ENCODE data around the gene C1QTNF6. TPM values are rescaled to one million over a fixed set of nuclear protein-coding genes. Genes with fewer than 3 reads are reported as not detected.

Gene C1QTNF6
- total and polyA plus RNA-seq, 2 of the 4 experiments (the other 2 are of a cell fraction), result 1.1 to 10.9 TPM

DNA sequence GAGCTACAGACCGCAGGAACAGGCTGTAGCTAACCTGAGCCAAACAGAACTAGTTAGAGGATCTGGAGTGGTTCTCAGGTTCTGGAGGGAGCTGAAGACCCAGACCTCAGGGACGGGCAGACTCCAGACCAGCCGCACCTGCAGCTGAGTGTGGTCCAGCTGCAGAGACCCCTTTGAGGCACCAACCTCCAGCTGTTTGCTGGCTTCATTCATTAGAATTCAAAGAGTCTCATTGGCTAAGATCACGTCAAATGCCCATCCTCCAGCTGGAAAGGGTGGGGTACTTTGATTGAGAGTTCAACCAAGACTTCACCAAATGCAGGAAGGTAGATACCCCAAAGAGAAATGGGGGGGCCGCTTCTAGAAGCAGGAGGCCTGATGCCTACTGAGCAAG is 25.0 kb downstream of the C1QTNF6 start (continued):
- TF ChIP-seq USF2 (IDR thresholded peaks at IDR 0.05; ENCODE audit: low read depth, low read length), result no peak

GRCh38 chr22:37162221-37163095 is 25.6 kb downstream of the C1QTNF6 start:
- POLR2A ChIA-PET (ENCODE audit: unreplicated experiment), result no interaction called here
- Histone ChIP-seq H2BK20ac (ENCODE audit: low read depth, low read length) (no peak overlapping the region), H2AK5ac (ENCODE audit: low read depth, low read length) (no peak overlapping the region), H2AFZ (replicated peaks; ENCODE audit: low read length, poor library complexity) (peak overlapping the region; percentile 32), H3K9me3 (ENCODE audit: control insufficient read depth, insufficient read depth, low read length) (peaks cover 6% of the 10 kb centered on the region; the same call in 1 of the 2 replicates), H3K4me3 (ENCODE audit: insufficient read depth, low read depth, low read length) (no peak overlapping the region), H3K9me1 (ENCODE audit: insufficient read depth, low read length) (peaks cover 2% of the 10 kb centered on the region; the same call in 1 of the 2 replicates), H2BK5ac (ENCODE audit: low read depth, low read length, poor library complexity, severe bottlenecking) (no peak overlapping the region), H3K36me3 (ENCODE audit: control insufficient read depth, insufficient read depth, low read length) (no peaks in the 10 kb centered on the region), H3K27me3 (ENCODE audit: control insufficient read depth, insufficient read depth, low read length) (peaks cover 27% of the 10 kb centered on the region), H3K9ac (ENCODE audit: low read depth, low read length) (no peak overlapping the region), H4K91ac (ENCODE audit: insufficient read depth, low read depth, low read length) (no peak overlapping the region), H3K23ac (ENCODE audit: low read depth, low read length) (no peak overlapping the region), H2AK9ac (replicated peaks; ENCODE audit: low read depth, low read length, poor library complexity) (no peak overlapping the region), H2BK15ac (ENCODE audit: low read depth, low read length) (no peak overlapping the region), H4K5ac (ENCODE audit: low read depth, low read length) (no peak overlapping the region), H3K56ac (ENCODE audit: extremely low read depth, insufficient read depth, low read length) (no peak overlapping the region), H3K27ac (ENCODE audit: insufficient read depth, low read length) (no peak overlapping the region), H3K79me1 (ENCODE audit: low read depth in 1 of 2, low read length in 2 of 2) (no peaks in the 10 kb centered on the region), H3K4me2 (ENCODE audit: low read depth, low read length) (no peak overlapping the region), H4K20me1 (ENCODE audit: insufficient read depth, low read length) (no peaks in the 10 kb centered on the region), H2BK120ac (ENCODE audit: low read depth, low read length) (no peak overlapping the region), H3K18ac (ENCODE audit: low read depth, low read length) (no peak overlapping the region), H3K4me1 (ENCODE audit: control insufficient read depth, insufficient read depth, low read length) (no peaks in the 10 kb centered on the region; the same call in 1 of the 2 replicates), H4K8ac (ENCODE audit: low read depth in 2 of 2, low read length in 2 of 2) (no peak overlapping the region), H3K4ac (ENCODE audit: low read depth, low read length) (no peak overlapping the region), H3K14ac (replicated peaks; ENCODE audit: low read depth, low read length) (no peak overlapping the region)
- dilution Hi-C loops (cut with HindIII; ENCODE audit: low sequenced_read_pairs, unreplicated experiment), result no loop called here
- CTCF ChIA-PET, result no interaction called here
- TF ChIP-seq POLR2A (IDR thresholded peaks at IDR 0.05; ENCODE audit: low read depth, low read length) (no peak), FOS (IDR thresholded peaks at IDR 0.05; ENCODE audit: low read depth, low read length) (no peak), RFX5 (IDR thresholded peaks at IDR 0.05; ENCODE audit: low read depth, low read length) (no peak), RAD21 (IDR thresholded peaks at IDR 0.05; ENCODE audit: low read length) (no peak), CHD1 (IDR thresholded peaks at IDR 0.05; ENCODE audit: low read depth, low read length) (no peak), CEBPB (IDR thresholded peaks at IDR 0.05; ENCODE audit: low read depth, low read length) (no peak), MAFK (IDR thresholded peaks at IDR 0.05; ENCODE audit: low read depth, low read length) (no peak), RCOR1 (IDR thresholded peaks at IDR 0.05; ENCODE audit: insufficient replicate concordance, low read length) (no peak), SMC3 (IDR thresholded peaks at IDR 0.05; ENCODE audit: low read depth, low read length) (no peak), CTCF (conservative IDR thresholded peaks at IDR 0.05; ENCODE audit: low read depth, low read length) (no peak), MXI1 (IDR thresholded peaks at IDR 0.05; ENCODE audit: borderline replicate concordance, low read depth, low read length) (no peak)
- in situ Hi-C loops (cut with MboI; ENCODE audit: low sequenced_read_pairs), result loop anchor here (5.0 kb wide), 1 partner anchor 35 kb away; no protein-coding TSS in a partner anchor
- intact Hi-C loops (cut with micrococcal nuclease), result no loop called here
- ATAC-seq (ENCODE audit: low read depth), result no peak
- no peak for DNase-seq
- WGBS, 2 experiments (ENCODE audit: extremely low coverage in 2 of 2, insufficient read length in 1 of 2), result 60% methylated on average over 1 of the region's 11 CpGs; no CpG with 5 or more reads in 1 of the 2 experiments
- BruUV-seq (replicated peaks), result no TSS peak
